GM21737 (cell line): ENCODE results near the gene ASB18.

Source experiments
- ATAC-seq: cut with Tn5 transposase; IDR thresholded peaks from one replicate; pipeline ENCODE4 v1.9.1; 2021; ENCODE audit warnings: mild to moderate bottlenecking, moderate library complexity; ENCODE audit not compliant: unreplicated experiment

The ASB18 gene

GRCh38 chr2:236242057-236242495 lies 22.1 kb downstream of the ASB18 start:
- no peak for ATAC-seq

DNA sequence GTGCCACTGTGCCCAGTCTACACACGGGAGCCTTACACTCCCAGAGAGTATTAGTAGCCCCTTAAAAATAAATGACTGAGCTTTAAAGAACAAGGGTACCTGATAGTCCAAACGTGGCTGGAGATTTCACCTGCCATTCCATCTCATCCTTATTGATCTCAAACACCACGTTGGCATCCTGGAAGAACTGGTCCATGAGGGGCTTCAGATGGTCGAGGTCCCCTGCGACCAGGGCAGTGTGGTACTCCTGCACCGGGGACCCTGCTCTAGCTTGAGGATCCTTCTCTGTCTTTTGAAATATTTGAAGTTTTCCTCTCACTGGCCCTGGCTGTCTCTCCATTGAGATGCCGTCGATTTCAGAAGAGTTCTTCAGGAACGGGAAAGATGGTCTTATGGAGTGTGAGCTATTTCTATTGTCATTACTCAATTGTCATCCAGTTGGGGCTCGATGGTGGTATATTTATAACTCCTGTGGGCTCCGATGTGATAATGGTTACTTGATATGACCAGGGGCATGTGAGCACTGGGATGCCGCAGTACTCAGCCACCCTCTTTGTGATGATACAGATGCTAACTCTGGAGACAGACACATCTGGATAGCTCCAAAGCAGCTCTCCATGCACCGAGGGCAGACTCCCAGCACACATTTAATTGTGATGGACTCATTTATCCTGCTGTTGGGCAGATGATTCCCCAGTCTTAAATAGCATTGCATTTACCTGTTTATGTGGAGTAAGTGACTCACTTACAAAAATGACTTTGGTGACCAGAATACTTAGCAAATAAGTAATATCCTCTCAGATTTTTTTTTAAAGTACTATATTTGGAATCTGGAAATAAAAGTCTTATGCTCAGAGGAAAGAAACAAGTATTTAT lies 22.8 kb downstream of the ASB18 start:
- ATAC-seq, result no peak

DNA sequence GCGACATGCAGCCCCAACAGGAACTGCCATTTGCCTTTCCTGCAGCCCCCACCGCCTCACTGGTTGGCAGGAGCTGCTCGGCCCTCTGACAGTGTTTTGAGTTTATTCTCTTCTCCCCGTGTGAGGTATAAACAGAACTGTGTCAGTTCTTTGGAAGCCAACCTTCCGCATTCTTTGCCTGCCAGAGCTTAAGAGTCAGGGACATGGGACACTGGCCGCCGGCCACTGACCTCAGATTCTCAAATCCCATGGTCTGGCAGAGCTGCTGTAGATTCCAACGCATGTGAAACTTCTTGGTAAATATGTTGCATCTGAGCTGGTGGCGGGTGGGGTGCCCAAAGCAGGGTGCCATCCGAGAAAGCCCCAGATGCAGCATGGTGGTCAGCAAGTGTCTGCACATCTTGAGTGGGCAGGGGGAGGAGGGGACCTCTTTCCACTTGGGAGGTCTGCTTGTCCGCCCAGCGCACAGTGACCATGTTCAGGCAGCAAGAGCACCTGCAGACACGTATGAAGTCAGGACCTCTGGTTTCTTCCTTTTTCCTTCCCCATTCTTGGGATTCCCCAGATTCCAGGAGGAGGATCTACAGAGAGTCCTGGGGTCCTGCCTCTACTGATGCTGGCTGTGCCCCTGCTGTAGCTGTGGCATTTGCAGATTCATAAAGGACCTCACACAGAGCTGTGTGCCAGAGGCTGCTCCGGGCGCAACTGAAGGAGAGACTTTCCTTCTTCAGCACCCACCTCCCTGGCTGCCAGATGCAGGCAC lies 23.8 kb downstream of the ASB18 start:
- no peak for ATAC-seq

DNA sequence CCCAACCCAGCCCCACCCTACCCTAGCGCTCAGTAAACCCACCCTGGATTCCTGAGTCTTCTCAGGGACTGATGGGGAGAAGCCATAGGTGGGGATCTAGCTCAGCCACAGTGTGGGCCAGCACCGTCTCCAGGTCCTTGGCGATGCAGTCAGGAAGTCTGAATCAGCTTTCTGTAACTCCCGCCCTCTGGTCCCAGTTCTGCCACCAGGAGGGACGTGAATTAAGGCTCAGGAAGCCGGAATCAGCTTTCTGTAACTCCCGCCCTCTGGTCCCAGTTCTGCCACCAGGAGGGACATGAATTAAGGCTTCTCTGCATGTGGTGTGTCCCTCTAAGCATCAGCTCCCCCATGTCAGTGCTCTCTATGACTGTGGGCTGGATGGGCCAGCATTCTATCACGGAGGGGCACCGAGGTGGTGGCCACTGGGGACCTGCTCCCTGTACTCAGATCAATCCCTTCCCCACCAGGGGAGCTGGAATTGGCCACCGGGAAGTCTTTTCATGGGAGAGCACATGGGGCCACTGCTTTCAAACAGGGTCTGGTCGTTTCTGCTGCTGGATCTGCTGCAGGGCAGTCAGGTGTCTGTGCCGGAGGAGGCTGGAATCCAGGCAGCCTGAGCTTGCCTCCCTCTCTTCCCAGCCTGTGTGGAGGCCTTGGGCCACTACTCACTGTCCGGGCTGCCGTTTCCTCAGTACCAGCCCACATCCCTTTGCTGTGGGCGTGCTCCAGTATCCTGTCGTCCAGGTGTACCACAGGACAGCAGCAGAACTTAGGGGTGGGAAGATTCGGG lies 24.7 kb downstream of the ASB18 start:
- ATAC-seq, result no peak

GRCh38 chr2:236238751-236239150 lies 25.5 kb downstream of the ASB18 start:
- no peak for ATAC-seq

GRCh38 chr2:236237468-236238190 lies 26.6 kb downstream of the ASB18 start:
- ATAC-seq, result no peak

- no peak for ATAC-seq
Measured at GRCh38 chr2:236236559-236237452, 27.4 kb downstream of the ASB18 start.

DNA sequence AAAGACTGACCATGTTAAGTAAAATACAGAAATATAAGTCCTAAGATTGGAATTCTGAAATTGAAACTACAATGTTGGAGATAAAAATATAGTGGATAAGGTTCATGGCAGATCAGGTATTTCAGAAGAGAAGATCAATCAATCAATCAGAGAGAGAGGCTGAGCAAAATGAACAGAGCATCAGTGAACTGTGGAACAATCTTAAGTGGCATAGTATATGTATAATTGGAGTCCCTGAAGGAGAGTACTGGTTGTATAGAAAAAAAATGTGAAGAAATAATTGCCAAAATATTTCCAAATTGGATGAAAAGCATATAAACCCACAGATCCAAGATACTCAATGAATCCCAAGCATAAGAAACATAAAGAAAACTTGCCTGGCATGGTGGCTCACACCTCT lies 35.0 kb downstream of the ASB18 start:
- ATAC-seq, result no peak

DNA sequence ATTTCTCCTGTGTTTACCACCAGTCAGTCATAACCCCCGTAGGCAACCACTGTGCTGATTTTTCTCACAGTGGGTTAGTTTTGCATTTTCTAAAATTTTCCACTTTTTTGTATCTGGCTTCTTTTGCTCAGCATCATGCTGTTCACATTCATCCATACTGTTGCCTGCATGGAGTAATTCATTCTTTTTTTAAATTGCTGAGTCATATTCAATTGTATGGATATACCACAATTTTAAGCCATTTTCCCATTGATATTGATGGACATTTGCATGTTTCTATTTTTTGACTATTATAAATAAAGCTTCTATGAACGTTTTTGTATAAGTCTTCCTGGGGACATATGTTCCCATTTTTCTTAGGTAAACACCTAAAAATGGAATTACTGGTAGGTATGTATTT lies 40.5 kb downstream of the ASB18 start:
- ATAC-seq, result no peak

GRCh38 chr2:236221798-236222197 lies 42.4 kb downstream of the ASB18 start:
- ATAC-seq, result no peak

DNA sequence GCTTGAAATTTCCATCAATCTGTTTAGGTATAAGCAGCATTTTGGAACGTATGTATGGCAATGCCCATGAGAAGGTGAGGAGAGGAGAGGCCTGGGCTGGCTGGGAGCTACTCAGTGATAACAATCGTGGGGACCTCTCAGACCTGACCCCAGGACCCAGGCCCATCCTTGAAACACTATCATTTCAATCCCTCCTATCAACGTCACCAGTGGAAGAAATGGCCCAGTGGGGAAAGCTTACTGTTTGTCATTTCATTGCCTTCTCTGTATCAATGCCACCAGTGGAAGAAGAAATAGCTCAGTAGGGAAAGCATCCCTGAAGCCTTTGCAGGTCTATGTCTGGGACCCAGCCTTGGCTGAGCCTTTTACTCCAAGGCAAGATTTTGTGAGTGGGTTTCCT lies 44.8 kb downstream of the ASB18 start:
- no peak for ATAC-seq

- no peak for ATAC-seq
Measured at GRCh38 chr2:236217926-236218325, 46.3 kb downstream of the ASB18 start.

GRCh38 chr2:236216711-236217110 lies 47.5 kb downstream of the ASB18 start:
- no peak for ATAC-seq

- no peak for ATAC-seq
Measured at GRCh38 chr2:236215761-236216333, 48.4 kb downstream of the ASB18 start.

DNA sequence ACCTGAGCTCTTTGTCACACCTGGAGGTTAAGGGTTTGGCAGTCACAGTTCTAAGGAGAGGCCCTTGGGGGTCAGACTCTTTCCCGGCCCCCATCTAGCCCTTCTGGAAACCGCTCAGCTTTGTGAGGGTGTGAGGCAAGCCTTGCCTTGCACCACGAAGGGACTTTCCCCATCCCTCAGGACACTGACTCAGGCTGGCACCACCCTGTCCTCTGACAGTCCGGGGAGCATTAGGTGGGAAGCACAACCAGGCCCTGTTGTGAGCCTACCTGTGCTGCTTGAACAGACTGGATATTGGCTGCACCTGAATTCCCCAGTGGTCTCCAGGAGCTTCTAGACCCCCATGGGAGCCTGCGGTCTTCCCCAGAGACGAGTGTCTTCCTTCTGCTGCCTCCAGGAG lies 49.0 kb downstream of the ASB18 start:
- no peak for ATAC-seq

- ATAC-seq, result no peak
Measured at GRCh38 chr2:236214376-236214995, 49.7 kb downstream of the ASB18 start.

- ATAC-seq, result no peak
Measured at GRCh38 chr2:236211296-236211695, 52.9 kb downstream of the ASB18 start.

- no peak for ATAC-seq
Measured at GRCh38 chr2:236210536-236210935, 53.7 kb downstream of the ASB18 start.

- no peak for ATAC-seq
Measured at GRCh38 chr2:236209996-236210395, 54.2 kb downstream of the ASB18 start.
